GM12878 (cell line): ENCODE results near the gene ASPG. TPM values are rescaled to one million over a fixed set of nuclear protein-coding genes. Genes with fewer than 3 reads are reported as not detected.

Source experiments
- ATAC-seq: fragments of 200-7000 bp; cut with Tn5 transposase; 3 replicates; pipeline ENCODE4 v1.9.1; 2020; ENCODE audit warnings: mild to moderate bottlenecking, moderate library complexity
- BruUV-seq: library from RNA; stranded (reverse); fragments of 400-500 nt; replicated peaks from 2 replicates; lab custom pipeline; 2021; lab: Mats Ljungman, UMichigan
- CTCF ChIA-PET: fragments of 300-600 bp; sonication (Branson Sonifier 250); formaldehyde crosslinking; extraction: SDS; loops from one replicate; lab custom pipeline; 2021; ENCODE audit warnings: inconsistent platforms; lab: Yijun Ruan, JAX
- POLR2A ChIA-PET: fragments of 350-600 bp; formaldehyde crosslinking; extraction: SDS; loops from one replicate; lab custom pipeline; 2021; ENCODE audit warnings: inconsistent platforms; lab: Charles Lee
- RAD21 ChIA-PET: fragments of 300-600 bp; sonication (Branson Sonifier 250); formaldehyde crosslinking; loops from one replicate; lab custom pipeline; 2023; ENCODE audit warnings: antibody characterized with exemption; ENCODE audit not compliant: unreplicated experiment; lab: Charles Lee
- SMC1A ChIA-PET: fragments of 300-600 bp; sonication (Branson Sonifier 250); formaldehyde crosslinking; loops from one replicate; lab custom pipeline; 2023; ENCODE audit not compliant: unreplicated experiment, uncharacterized antibody; lab: Charles Lee
- DNase-seq: peaks from one replicate; pipeline ENCODE4 v3.0.0-alpha.2; 2011; ENCODE audit warnings: low read depth, low spot score
- FAIRE-seq: peaks from 3 replicates; lab custom pipeline; 2011; peaks lifted over from hg19 to GRCh38; lab: Jason Lieb, UNC
- H2AFZ ChIP-seq: 2 replicates; pipeline ENCODE4 v1.6.0; 2011; ENCODE audit warnings: low read depth, low read length, control low read depth; ENCODE audit not compliant: control insufficient read depth
- H3K27ac ChIP-seq: 2 replicates; pipeline ENCODE4 v1.5.1; 2011; ENCODE audit warnings: control low read depth; ENCODE audit not compliant: control insufficient read depth, insufficient read depth
- H3K27me3 ChIP-seq, 2 experiments: replicated peaks in 1 of 2; 2 replicates each; pipeline versions ENCODE4 v1.6.0 to v1.6.1; 2011; ENCODE audit warnings: low read length in 1 of 2; ENCODE audit not compliant: control insufficient read depth in 2 of 2, insufficient read depth in 2 of 2
- H3K36me3 ChIP-seq, 2 experiments: 2 replicates each; pipeline ENCODE4 v1.5.1; 2011; ENCODE audit warnings: low read length in 1 of 2; ENCODE audit not compliant: control insufficient read depth in 2 of 2, insufficient read depth in 2 of 2
- H3K4me1 ChIP-seq: 2 replicates; pipeline ENCODE4 v1.6.1; 2011; ENCODE audit warnings: mild to moderate bottlenecking, low read length, moderate library complexity, mixed read lengths; ENCODE audit not compliant: control insufficient read depth, insufficient read depth
- H3K4me2 ChIP-seq: 2 replicates; pipeline ENCODE4 v1.6.0; 2011; ENCODE audit warnings: control low read depth; ENCODE audit not compliant: control insufficient read depth, insufficient read depth
- H3K4me3 ChIP-seq: fragments of 200-600 bp; sonication (generic); 2 replicates; pipeline ENCODE4 v1.5.1; 2016
- H3K79me2 ChIP-seq: 2 replicates; pipeline ENCODE4 v1.6.0; 2011; ENCODE audit warnings: low read length; ENCODE audit not compliant: control insufficient read depth, insufficient read depth
- H3K9ac ChIP-seq: 2 replicates; pipeline ENCODE4 v1.8.0; 2011; ENCODE audit warnings: low read length, control low read depth, mixed read lengths; ENCODE audit not compliant: control insufficient read depth, insufficient read depth
- H3K9me3 ChIP-seq: replicated peaks from 3 replicates; pipeline ENCODE4 v1.5.1; 2011; ENCODE audit warnings: mild to moderate bottlenecking, low read length; ENCODE audit not compliant: control insufficient read depth, insufficient read depth
- H4K20me1 ChIP-seq: 2 replicates; pipeline ENCODE4 v1.6.0; 2011; ENCODE audit not compliant: control insufficient read depth, insufficient read depth
- CREM ChIP-seq: IDR thresholded peaks from 2 replicates; pipeline ENCODE4 v1.6.1; 2014; ENCODE audit warnings: antibody characterized with exemption, low read depth
- HDGF ChIP-seq: fragments of 450-650 bp; IDR thresholded peaks from 2 replicates; pipeline ENCODE4 v1.6.1; 2016; ENCODE audit warnings: antibody characterized with exemption
- IKZF1 ChIP-seq: fragments of 450-650 bp; conservative IDR thresholded peaks from 2 replicates; pipeline ENCODE4 v1.6.1; 2017; ENCODE audit warnings: antibody characterized with exemption, mild to moderate bottlenecking
- MEF2A ChIP-seq: IDR thresholded peaks from 2 replicates; pipeline ENCODE4 v1.6.1; 2011; ENCODE audit warnings: low read depth, mild to moderate bottlenecking, low read length, moderate library complexity; ENCODE audit not compliant: insufficient read depth
- MTA2 ChIP-seq: fragments of 450-650 bp; IDR thresholded peaks from 2 replicates; pipeline ENCODE4 v1.6.1; 2016; ENCODE audit warnings: low read depth, mild to moderate bottlenecking, moderate library complexity
- PAX5 ChIP-seq: IDR thresholded peaks from 2 replicates; pipeline ENCODE4 v1.6.1; 2011; ENCODE audit warnings: low read depth, low read length, borderline replicate concordance
- POLR2AphosphoS5 ChIP-seq: IDR thresholded peaks from 2 replicates; pipeline ENCODE4 v1.6.1; 2011; ENCODE audit warnings: mild to moderate bottlenecking, low read length, inconsistent platforms
- SMAD1 ChIP-seq: fragments of 450-650 bp; IDR thresholded peaks from 2 replicates; pipeline ENCODE4 v1.6.1; 2018; ENCODE audit warnings: mild to moderate bottlenecking, low read depth; ENCODE audit not compliant: partially characterized antibody
- TCF12 ChIP-seq: IDR thresholded peaks from 2 replicates; pipeline ENCODE4 v1.6.1; 2011; ENCODE audit warnings: low read depth, mild to moderate bottlenecking, low read length
- TCF3 ChIP-seq: IDR thresholded peaks from 2 replicates; pipeline ENCODE4 v1.6.1; 2012; ENCODE audit warnings: low read depth, mild to moderate bottlenecking, low read length, borderline replicate concordance; ENCODE audit not compliant: insufficient read depth
- YY1 ChIP-seq: IDR thresholded peaks from 2 replicates; pipeline ENCODE4 v1.6.1; 2011; ENCODE audit warnings: low read depth, mild to moderate bottlenecking, low read length
- WGBS: methylation state at CpG from one replicate; pipeline ENCODE4 v1.1.6; 2016; ENCODE audit warnings: low lambda C conversion rate; ENCODE audit not compliant: insufficient replicate concordance, insufficient coverage; ENCODE audit errors: missing lambda C conversion rate; 5-methylcytosine and 5-hydroxymethylcytosine counted together
- in situ Hi-C: fragments of 300-500 bp; cut with MboI; formaldehyde crosslinking; loops from 9 replicates; pipeline ENCODE4 v1.14.3; 2018; ENCODE audit warnings: mixed read lengths
- intact Hi-C: fragments of 100-400 bp; cut with micrococcal nuclease; formaldehyde crosslinking; loops from one replicate; pipeline ENCODE4 v1.14.2; 2022; ENCODE audit not compliant: unreplicated experiment
- polyA plus RNA-seq, 11 experiments: library from polyadenylated mRNA; depleted of rRNA in 4 of 11; unstranded in 6 of 11; stranded (reverse) in 5 of 11; fragments of >200 nt; fragmentation: Nextera tagmentation in 4 of 11; fragmentation: Illumina TruSeq in 1 of 11; extraction: Ambion mirVana in 4 of 11; extraction: Trizol in 1 of 11; gene quantifications; 1 replicate in 1 of 11; 2 replicates in 10 of 11; pipeline versions ENCODE4 v1.2.1 to v1.2.3, GENCODE V29; 2011 to 2016; ENCODE audit warnings: inconsistent platforms in 2 of 11, missing spikeins in 2 of 11, low read depth in 1 of 11
- total RNA-seq, 4 experiments: library from RNA; depleted of rRNA in 3 of 4; stranded (reverse); fragments of >200 nt in 3 of 4; fragmentation: Illumina TruSeq in 1 of 4; extraction: Trizol in 1 of 4; gene quantifications; 2 replicates each; pipeline versions ENCODE4 v1.2.1 to v1.2.3, GENCODE V29; 2013 to 2021
- TF ChIP-seq, protein P1 (sequence below): fragments of 450-650 bp; IDR thresholded peaks from 2 replicates; pipeline ENCODE4 v1.6.1; 2016; ENCODE audit warnings: mild to moderate bottlenecking, moderate library complexity, borderline replicate concordance
- TF ChIP-seq, protein P2 (sequence below): fragments of 450-650 bp; IDR thresholded peaks from 2 replicates; pipeline ENCODE4 v1.6.1; 2017; ENCODE audit warnings: mild to moderate bottlenecking, low read depth, inconsistent platforms; ENCODE audit not compliant: poor library complexity, severe bottlenecking

The ASPG gene
- total and polyA plus RNA-seq, 10 of the 15 experiments (the other 5 are each of a cell fraction or from before 2014, with no cell fraction given) = not detected

DNA sequence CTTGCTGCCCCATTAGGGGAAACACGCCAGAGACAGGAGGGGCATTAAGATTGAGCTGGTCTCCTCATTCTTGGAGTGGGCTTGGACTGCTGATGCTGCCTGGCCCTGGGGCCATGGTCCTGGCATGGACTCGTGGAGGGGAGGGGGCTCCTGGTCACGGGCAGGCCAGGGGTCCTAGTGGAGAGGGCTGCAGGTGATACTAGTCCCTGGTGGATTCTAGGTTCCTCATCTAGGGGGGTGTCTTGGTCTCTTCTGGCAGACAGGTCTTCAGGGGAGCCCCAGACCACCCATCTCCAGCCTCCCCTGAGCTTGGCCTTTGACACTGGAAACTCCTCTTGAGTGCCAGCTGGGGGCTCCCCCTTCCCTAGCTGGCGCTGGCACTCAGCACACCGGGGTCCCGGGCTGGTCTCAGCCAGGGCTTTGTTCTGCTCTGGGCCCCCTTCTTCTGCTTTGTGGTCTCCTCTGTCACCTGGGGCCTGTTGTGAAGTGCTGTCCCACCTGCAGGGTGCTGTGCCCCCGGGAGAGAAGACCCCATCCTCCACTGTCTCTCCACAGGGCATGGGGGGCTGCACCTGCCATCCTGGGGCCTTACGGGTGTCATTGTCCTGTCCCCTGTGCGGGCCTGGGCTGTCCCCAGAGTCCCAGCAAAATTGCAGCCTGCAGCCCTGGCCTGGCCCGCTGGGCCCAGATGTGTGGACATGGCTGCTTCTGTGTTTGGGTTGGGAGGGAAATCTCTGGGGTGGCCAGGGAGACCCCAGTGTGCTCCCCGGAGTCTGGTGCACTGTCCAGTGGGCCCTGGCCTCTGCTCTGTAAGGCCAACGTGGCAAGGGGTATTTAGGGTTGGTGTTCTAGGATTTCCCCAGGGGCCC, 55.2 kb downstream of the ASPG start:
- H2AFZ ChIP-seq = no peak overlapping the region
- TF ChIP-seq IKZF1 (no peak), TCF3 (no peak), POLR2AphosphoS5 (no peak), MEF2A (no peak), MTA2 (no peak), YY1 (no peak), HDGF (no peak), CREM (no peak), SMAD1 (no peak), TCF12 (no peak), PAX5 (no peak)
- TF ChIP-seq, protein P1, sequence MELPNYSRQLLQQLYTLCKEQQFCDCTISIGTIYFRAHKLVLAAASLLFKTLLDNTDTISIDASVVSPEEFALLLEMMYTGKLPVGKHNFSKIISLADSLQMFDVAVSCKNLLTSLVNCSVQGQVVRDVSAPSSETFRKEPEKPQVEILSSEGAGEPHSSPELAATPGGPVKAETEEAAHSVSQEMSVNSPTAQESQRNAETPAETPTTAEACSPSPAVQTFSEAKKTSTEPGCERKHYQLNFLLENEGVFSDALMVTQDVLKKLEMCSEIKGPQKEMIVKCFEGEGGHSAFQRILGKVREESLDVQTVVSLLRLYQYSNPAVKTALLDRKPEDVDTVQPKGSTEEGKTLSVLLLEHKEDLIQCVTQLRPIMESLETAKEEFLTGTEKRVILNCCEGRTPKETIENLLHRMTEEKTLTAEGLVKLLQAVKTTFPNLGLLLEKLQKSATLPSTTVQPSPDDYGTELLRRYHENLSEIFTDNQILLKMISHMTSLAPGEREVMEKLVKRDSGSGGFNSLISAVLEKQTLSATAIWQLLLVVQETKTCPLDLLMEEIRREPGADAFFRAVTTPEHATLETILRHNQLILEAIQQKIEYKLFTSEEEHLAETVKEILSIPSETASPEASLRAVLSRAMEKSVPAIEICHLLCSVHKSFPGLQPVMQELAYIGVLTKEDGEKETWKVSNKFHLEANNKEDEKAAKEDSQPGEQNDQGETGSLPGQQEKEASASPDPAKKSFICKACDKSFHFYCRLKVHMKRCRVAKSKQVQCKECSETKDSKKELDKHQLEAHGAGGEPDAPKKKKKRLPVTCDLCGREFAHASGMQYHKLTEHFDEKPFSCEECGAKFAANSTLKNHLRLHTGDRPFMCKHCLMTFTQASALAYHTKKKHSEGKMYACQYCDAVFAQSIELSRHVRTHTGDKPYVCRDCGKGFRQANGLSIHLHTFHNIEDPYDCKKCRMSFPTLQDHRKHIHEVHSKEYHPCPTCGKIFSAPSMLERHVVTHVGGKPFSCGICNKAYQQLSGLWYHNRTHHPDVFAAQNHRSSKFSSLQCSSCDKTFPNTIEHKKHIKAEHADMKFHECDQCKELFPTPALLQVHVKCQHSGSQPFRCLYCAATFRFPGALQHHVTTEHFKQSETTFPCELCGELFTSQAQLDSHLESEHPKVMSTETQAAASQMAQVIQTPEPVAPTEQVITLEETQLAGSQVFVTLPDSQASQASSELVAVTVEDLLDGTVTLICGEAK = no peak
- TF ChIP-seq, protein P2, sequence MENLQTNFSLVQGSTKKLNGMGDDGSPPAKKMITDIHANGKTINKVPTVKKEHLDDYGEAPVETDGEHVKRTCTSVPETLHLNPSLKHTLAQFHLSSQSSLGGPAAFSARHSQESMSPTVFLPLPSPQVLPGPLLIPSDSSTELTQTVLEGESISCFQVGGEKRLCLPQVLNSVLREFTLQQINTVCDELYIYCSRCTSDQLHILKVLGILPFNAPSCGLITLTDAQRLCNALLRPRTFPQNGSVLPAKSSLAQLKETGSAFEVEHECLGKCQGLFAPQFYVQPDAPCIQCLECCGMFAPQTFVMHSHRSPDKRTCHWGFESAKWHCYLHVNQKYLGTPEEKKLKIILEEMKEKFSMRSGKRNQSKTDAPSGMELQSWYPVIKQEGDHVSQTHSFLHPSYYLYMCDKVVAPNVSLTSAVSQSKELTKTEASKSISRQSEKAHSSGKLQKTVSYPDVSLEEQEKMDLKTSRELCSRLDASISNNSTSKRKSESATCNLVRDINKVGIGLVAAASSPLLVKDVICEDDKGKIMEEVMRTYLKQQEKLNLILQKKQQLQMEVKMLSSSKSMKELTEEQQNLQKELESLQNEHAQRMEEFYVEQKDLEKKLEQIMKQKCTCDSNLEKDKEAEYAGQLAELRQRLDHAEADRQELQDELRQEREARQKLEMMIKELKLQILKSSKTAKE = no peak
- DNase-seq = no peak
- H3K36me3 ChIP-seq = no peaks in the 10 kb centered on the region
- H3K79me2 ChIP-seq = no peaks in the 10 kb centered on the region
- POLR2A ChIA-PET = no interaction called here
- FAIRE-seq = no peak
- no peak overlapping the region for H3K27ac ChIP-seq
- no peaks in the 10 kb centered on the region for H4K20me1 ChIP-seq
- in situ Hi-C loops (loop anchor here (5.0 kb wide), 1 partner anchor 422 kb away; no protein-coding TSS in a partner anchor), intact Hi-C loops (no loop called here)
- SMC1A ChIA-PET = no interaction called here
- CTCF ChIA-PET = interaction anchor here (1.3 kb wide), 1 partner anchor 96 kb away, joined by 3 read pairs; no protein-coding TSS in a partner anchor
- RAD21 ChIA-PET = no interaction called here
- peaks cover 6 to 8% of the 10 kb centered on the region in 2 experiments; a peak in 3 of 4 replicates for H3K27me3 ChIP-seq
- no peaks in the 10 kb centered on the region; the same call in 2 of the 3 replicates for H3K9me3 ChIP-seq
- no peak for ATAC-seq
- no peak overlapping the region for H3K4me3 ChIP-seq
- BruUV-seq = no TSS peak
- no peak overlapping the region for H3K9ac ChIP-seq
- 21% methylated on average over 12 of the region's 12 CpGs for WGBS
- no peak overlapping the region for H3K4me2 ChIP-seq
- H3K4me1 ChIP-seq = no peaks in the 10 kb centered on the region
